T-helper 2 cell (primary cell): ENCODE measurements around the gene LDB3.

ENCODE experiments used
- DNase-seq, 5 experiments: peaks; one replicate each; pipeline versions ENCODE4 v3.0.0 to v3.0.0-alpha.2; 2012 to 2022

Gene LDB3

DNA sequence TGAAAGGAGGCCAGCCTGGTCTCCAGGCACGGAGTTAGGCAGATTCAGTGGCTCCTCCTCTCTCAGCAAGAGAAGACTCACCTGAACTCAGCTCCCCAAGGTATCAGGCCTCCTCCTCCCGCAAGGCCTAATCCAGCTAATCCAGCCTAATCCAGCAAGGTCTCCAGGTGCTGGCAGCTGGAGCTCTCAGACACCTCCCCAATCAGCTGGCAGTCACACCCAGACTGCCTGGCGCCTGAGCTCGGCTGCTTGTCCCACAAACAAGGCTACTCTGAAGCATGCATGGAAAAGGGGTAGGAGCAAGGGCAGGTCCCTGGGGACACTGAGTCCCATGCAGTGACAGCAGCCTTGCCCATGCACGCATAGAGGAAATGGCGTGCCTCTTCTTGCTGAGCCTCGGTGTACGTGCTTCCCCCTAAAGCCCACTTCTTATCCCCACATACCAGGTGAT lies 17.3 kb upstream of the LDB3 start:
- no peak for DNase-seq

DNA sequence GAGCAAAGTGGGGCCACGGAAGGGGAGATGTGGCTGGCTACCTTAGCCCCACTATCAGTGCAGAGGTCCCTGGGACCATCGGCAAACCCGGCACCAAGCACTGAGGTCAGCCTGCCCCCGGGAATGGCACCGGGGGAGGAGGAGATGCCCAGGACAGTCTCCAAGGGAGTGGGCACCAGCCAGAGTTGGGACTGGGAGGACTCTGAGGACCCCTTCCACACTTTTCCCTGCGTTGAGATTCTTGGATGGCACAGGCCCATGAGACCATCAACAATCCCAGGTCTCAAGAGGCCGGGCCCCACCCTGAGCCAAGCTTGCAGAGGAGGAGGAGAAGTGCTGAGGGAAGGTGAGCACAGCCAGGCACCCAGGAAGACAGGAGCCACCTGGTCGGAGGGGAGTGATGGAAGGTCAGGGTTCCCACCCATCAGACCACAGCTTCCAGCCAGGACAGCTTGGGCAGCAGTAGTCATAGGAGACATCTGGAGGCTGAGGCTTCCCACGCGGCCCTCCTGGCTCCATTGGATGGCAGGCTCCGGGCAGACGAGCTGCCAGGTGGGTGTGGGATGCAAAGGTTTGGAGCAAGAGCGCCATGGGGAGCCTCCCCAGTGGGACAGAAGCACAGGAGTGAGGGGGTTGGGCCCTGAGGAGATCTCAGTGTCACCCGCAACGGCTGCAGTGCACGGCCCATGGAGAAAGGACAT lies 16.5 kb upstream of the LDB3 start:
- DNase-seq: no peak

GRCh38 chr10:86652361-86653202 lies 15.7 kb upstream of the LDB3 start:
- no peak for DNase-seq

DNA sequence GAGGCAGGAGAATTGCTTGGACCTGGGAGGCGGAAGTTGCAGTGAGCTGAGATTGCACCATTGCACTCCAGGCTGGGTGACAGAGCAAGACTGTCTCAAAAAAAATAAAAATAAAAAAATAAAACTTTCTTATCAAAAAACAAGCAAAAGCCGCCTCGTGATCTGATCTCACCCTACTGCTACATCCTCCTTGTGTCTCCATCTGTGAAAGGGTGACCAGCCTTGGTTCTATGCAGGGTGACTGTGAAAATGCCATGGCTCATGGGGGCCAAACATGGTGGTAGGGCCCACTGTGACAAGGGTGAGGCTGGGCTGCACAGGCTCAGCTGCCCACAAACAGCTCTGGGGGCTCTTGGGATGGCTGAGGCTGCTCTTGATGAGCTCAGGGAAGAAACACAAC lies 14.9 kb upstream of the LDB3 start:
- DNase-seq: no peak

GRCh38 chr10:86653987-86654386 lies 14.3 kb upstream of the LDB3 start:
- no peak for DNase-seq

DNA sequence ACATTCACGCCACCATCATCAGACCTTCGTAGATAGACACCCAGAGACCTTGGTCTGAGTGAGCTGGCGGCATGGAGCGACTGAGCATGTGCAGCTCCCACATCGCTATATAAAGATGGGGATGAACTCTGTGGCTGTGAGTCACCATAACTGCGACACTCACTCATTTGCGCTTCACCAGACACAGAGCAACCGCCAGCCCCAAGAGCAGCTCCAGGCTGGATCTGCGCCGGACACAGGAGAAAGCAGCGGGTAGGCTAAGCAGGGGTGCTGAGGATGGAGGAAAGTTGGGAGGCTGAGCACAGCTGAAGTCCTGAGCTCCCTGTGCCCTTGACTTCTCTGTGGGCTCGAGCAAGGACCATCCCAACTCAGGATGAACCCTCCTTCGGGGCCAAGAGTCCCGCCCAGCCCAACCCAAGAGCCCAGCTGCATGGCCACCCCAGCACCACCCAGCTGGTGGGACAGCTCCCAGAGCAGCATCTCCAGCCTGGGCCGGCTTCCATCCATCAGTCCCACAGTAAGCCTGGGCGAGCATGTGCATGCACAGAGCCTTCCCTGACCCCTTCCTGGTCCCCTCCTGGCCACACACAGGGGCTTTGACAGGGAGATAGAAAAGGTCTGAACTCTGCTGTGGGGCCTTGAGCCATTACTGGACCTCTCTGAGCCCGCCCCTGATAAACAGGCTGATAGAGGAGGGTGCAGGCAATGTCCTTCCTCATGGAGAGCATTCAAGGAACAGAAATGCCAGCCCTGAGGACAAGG lies 13.7 kb upstream of the LDB3 start, which contains the start of gene OPN4:
Gene OPN4, plus strand, starts transcription at position 137 of the 762 bp plus-strand sequence. Its CDS starts 237 bp downstream, at position 374.
- DNase-seq: no peak

- no peak for DNase-seq
Observed at GRCh38 chr10:86655173-86655540, 13.2 kb upstream of the LDB3 start.

GRCh38 chr10:86655596-86655995 lies 12.7 kb upstream of the LDB3 start:
- DNase-seq: no peak

DNA sequence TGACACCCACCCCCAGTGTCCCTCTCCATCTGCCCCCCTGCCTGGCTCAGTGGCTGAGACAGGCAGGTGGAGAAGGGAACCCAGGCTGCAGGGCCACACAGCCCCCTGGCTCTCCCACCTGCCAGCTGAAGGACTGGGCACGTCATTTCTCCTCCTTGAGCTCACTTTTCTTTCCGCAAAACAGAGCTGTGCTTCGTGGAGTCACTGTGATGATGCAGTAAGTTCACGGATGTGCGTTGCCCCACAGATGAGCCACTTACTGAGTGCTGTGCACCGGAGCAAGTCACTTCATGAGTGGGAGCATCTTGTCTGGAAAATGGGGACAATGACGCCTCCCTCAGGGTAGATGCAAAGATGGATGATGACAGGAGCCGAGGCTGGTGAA lies 11.3 kb upstream of the LDB3 start:
- DNase-seq: no peak

DNA sequence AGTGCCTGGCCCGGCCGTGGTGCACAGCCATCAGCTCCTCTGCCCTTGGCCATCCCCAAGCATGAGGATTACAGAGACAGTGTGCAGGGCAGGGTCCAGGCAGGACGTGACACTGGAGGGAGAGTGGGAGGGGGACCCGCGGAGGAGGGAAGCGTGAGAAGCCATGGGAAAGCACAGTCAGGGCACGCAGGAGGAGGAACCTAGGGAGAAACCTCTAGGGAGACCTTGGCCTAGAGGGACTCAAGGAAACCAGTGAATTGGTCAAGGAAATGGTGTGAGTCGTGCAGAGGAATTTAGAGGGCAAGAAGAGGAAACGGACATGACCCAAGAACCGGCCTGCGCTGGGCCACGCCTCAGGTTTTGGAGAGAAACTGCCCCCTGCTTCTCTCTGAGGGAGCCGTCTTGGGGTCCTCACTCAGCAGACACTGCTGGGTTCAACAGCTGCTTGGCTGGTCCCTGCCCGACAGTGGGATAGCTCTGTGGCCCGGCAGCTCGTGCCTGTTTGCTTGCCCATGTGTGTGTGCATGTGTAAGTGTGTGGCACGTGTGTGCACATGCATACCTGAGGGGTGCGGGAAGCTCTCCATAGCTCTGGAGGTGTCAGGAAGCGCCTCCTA lies 10.8 kb upstream of the LDB3 start:
- no peak for DNase-seq

DNA sequence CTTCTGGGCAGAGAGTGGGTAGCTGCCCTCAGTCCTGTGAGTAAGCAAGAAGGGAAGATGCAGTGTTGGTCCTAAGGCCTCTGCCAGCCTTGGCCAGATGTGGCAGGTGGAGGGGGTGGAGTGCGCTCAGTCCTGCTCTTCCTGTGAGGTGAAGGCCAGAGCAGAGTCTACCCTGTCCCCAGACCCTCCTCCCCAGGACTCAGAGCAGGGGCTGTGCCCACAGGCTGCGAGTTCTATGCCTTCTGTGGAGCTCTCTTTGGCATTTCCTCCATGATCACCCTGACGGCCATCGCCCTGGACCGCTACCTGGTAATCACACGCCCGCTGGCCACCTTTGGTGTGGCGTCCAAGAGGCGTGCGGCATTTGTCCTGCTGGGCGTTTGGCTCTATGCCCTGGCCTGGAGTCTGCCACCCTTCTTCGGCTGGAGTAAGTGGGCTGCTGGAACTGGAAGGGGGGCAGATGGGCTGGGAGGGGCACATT lies 10.0 kb upstream of the LDB3 start:
- DNase-seq: no peak

- no peak for DNase-seq
Observed at GRCh38 chr10:86658751-86659150, 9.6 kb upstream of the LDB3 start.

DNA sequence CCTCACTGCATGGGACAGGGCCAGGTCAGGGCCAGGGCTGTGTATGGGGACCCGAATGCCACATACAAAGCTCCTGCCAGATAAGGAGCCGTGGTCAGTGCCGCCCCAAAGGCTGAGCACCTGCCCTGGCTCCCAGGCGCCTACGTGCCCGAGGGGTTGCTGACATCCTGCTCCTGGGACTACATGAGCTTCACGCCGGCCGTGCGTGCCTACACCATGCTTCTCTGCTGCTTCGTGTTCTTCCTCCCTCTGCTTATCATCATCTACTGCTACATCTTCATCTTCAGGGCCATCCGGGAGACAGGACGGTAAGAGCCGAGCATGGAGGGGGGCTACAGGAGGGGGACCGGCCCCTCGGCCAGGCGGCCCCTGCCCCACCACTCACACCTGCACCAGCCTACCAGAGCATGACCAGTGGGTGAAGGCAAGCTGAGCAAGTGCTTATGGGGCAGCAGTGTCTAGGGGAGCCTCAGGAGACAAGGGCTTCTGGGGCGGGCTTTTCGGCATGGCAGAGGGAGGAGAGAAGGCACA lies 9.1 kb upstream of the LDB3 start:
- DNase-seq: no peak

DNA sequence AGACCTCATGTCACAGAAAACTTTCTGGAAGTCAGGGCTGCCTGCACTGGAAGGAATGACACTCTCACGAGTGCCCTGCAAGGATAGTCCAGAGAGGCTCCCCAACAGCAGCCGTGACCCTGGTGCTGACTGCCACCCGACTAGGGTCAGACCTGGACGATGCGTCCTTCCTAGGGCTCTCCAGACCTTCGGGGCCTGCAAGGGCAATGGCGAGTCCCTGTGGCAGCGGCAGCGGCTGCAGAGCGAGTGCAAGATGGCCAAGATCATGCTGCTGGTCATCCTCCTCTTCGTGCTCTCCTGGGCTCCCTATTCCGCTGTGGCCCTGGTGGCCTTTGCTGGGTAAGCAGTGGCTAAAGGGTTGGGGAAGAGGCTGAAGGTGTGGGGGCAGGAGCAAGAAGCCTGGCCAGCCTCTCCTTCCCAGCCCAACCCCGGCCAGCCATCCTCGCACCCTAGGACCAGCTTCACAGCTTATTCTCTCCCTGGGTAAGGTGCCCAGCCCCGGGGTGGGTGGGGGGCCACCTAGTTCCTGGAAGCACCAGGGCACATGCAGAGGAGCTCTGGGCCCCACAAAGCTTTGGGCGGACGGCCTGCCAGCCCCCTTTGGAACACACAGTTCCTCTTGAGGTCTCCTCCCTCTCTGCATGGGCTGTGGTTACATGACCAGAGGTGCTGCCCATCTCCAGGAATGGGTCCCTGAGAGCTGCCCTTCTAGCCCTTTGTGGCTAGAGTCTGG lies 8.4 kb upstream of the LDB3 start:
- DNase-seq: no peak

DNA sequence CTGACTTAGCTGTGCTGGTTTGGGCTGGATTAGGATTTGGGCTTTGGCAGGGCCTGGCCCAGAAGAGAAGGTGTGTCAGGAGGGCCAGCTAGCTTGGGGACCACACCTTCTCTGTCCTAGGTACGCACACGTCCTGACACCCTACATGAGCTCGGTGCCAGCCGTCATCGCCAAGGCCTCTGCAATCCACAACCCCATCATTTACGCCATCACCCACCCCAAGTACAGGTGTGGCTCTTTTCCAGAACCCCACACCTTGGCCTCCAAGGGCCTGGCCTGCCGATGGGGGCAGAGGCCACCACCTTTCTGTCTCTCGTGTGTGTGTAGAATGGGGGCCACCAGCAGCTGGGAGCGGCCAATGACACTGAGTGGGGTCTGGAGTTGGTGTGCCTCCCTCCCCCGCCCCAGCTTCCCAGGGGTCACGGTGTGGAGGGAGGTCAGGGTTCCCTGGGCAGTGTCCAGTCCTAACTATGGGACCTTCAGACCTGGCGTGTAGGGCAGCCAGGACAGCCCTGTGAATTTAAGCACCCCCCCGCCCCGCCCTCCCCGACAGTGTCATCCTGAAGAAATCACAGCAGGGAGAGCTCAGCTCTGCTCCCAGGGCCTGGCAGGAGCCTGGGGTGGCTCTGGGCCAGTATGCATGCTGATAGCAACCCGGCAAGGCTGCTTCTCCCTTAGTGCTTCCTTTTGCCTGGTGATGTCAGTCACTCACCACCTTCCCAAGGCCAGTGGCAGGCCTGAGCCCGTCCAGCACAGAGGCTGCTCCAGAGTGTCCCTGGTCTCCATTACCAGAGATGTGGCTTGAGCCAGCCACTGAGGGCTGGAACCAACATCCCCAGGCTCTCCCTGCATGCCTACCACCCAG lies 6.9 kb upstream of the LDB3 start:
- no peak for DNase-seq

- DNase-seq: no peak
Observed at GRCh38 chr10:86662186-86663045, 5.9 kb upstream of the LDB3 start.

- no peak for DNase-seq
Observed at GRCh38 chr10:86663046-86663345, 5.3 kb upstream of the LDB3 start.

- no peak for DNase-seq
Observed at GRCh38 chr10:86663576-86664339, 4.6 kb upstream of the LDB3 start.
